Inferior parietal cortex (tissue), 1 donor: ENCODE measurements around the gene HDAC9.

ENCODE experiments used
- DNase-seq: peaks from one replicate; pipeline ENCODE4 v3.0.0-alpha.2; 2016; ENCODE audit errors: extremely low spot score

HDAC9 gene

GRCh38 chr7:18526368-18526878 is 30.9 kb downstream of the HDAC9 start:
- no peak for DNase-seq

GRCh38 chr7:18529239-18529638 is 33.7 kb downstream of the HDAC9 start:
- no peak for DNase-seq

- DNase-seq: no peak
These were observed 35.0 kb downstream of the HDAC9 start for GRCh38 chr7:18530224-18531179.

GRCh38 chr7:18531539-18531938 is 36.0 kb downstream of the HDAC9 start:
- DNase-seq: no peak

GRCh38 chr7:18532813-18533212 is 37.3 kb downstream of the HDAC9 start:
- DNase-seq: no peak

GRCh38 chr7:18534481-18534880 is 38.9 kb downstream of the HDAC9 start:
- DNase-seq: no peak

- DNase-seq: no peak
These were observed 40.4 kb downstream of the HDAC9 start for GRCh38 chr7:18535810-18536415.

GRCh38 chr7:18536486-18536885 is 40.9 kb downstream of the HDAC9 start:
- DNase-seq: no peak

GRCh38 chr7:18538554-18539250 is 43.2 kb downstream of the HDAC9 start:
- no peak for DNase-seq

- DNase-seq: no peak
These were observed 44.8 kb downstream of the HDAC9 start for GRCh38 chr7:18540396-18540795.

- DNase-seq: no peak
These were observed 45.8 kb downstream of the HDAC9 start for GRCh38 chr7:18541181-18541870.

GRCh38 chr7:18541871-18542212 is 46.3 kb downstream of the HDAC9 start:
- no peak for DNase-seq

- DNase-seq: no peak
These were observed 51.0 kb downstream of the HDAC9 start for GRCh38 chr7:18546576-18546975.

- DNase-seq: no peak
These were observed 52.1 kb downstream of the HDAC9 start for GRCh38 chr7:18547509-18548187.

- DNase-seq: no peak
These were observed 53.0 kb downstream of the HDAC9 start for GRCh38 chr7:18548534-18548933.

GRCh38 chr7:18550574-18550973 is 55.0 kb downstream of the HDAC9 start:
- no peak for DNase-seq

- DNase-seq: peak; percentile 33
These were observed 56.9 kb downstream of the HDAC9 start for GRCh38 chr7:18552316-18552916.

GRCh38 chr7:18552943-18553604 is 57.5 kb downstream of the HDAC9 start:
- DNase-seq: no peak

GRCh38 chr7:18553605-18554003 is 58.1 kb downstream of the HDAC9 start:
- no peak for DNase-seq

- DNase-seq: no peak
These were observed 59.6 kb downstream of the HDAC9 start for GRCh38 chr7:18555120-18555519.
